ENCODE results near the gene WDPCP. TPM values are rescaled to one million over a fixed set of nuclear protein-coding genes. Genes with fewer than 3 reads are reported as not detected.

The WDPCP gene
- total and polyA plus RNA-seq, 2 donors (not counting 1 experiment from before 2014, with no cell fraction given): 5.6 to 22.8 TPM

DNA sequence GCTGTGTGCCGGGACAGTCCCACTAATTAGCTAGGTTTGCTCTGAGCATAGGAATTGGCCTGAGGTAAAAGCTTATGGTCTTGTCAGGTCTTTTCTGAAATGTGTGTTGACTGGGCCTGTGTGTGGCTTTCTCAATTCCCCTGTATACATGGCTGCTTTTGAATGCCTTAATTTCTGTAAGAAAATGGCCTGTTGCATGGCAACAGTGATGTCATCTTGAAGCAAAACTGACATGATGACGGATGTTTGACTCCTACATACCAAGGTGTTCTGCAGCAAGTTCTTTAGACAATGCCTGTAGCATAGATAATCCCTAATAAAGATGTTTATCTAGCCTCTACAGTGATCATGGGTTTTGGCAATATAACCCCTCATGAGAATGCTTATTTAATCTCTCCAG is 339.1 kb downstream of the WDPCP start:
- H3K4me2 ChIP-seq (replicated peaks; ENCODE audit: low read depth, low read length, poor library complexity, severe bottlenecking): no peak overlapping the region
- H3K27me3 ChIP-seq (replicated peaks in 1 of 4; ENCODE audit: control extremely low read depth in 1 of 4, control insufficient read depth in 3 of 4, insufficient read depth in 4 of 4, low read length in 3 of 4): no peaks in the 10 kb centered on the region
- 100% methylated on average over 1 of the region's 2 CpGs for WGBS (ENCODE audit: insufficient coverage)
- Mint-ChIP-seq H3K9me3 (ENCODE audit: insufficient read depth) (peaks cover 10% of the 10 kb centered on the region), H3K4me3 (no peak overlapping the region), H3K4me1 (no peaks in the 10 kb centered on the region), H3K27me3 (no peaks in the 10 kb centered on the region), H3K27ac (no peak overlapping the region)
- no peaks in the 10 kb centered on the region for H4K20me1 ChIP-seq (ENCODE audit: control insufficient read depth, insufficient read depth, low read length, poor library complexity, severe bottlenecking)
- TF ChIP-seq CTCF (IDR thresholded peaks at IDR 0.05): no peak
- ChIA-PET POLR2A (no interaction called here), CTCF (interaction anchor here (0.8 kb wide), 1 partner anchor 15 kb away, joined by 3 read pairs; no protein-coding TSS in a partner anchor)
- no peak for DNase-seq
- ATAC-seq (ENCODE audit: low read depth): no peak
- no peaks in the 10 kb centered on the region for H3K79me2 ChIP-seq (ENCODE audit: control insufficient read depth, insufficient read depth, low read length)
- no peak overlapping the region for H3K27ac ChIP-seq (ENCODE audit: low read length in 2 of 2)
- no peaks in the 10 kb centered on the region for H3K36me3 ChIP-seq (replicated peaks in 1 of 2; ENCODE audit: control extremely low read depth in 1 of 2, control insufficient read depth in 1 of 2, extremely low read depth in 1 of 2, insufficient read depth in 2 of 2, low read length in 1 of 2)
- H3K9ac ChIP-seq (ENCODE audit: low read length): no peak overlapping the region
- no peak overlapping the region for H3K4me3 ChIP-seq (ENCODE audit: control extremely low read depth in 1 of 5, extremely low read depth in 1 of 5, insufficient read depth in 1 of 5, low read depth in 2 of 5, low read length in 4 of 5)
- intact Hi-C loops (cut with micrococcal nuclease): no loop called here
- no peaks in the 10 kb centered on the region for H3K4me1 ChIP-seq (ENCODE audit: control insufficient read depth in 2 of 2, insufficient read depth in 2 of 2, low read length in 2 of 2)
- no peak overlapping the region for H2AFZ ChIP-seq (ENCODE audit: insufficient read depth, low read depth, low read length, poor library complexity, severe bottlenecking)
- peaks cover 3 to 9% (median 3%) of the 10 kb centered on the region in 3 donors for H3K9me3 ChIP-seq (ENCODE audit: control extremely low read depth in 1 of 3, control insufficient read depth in 2 of 3, insufficient read depth in 1 of 3, low read length in 2 of 3)

DNA sequence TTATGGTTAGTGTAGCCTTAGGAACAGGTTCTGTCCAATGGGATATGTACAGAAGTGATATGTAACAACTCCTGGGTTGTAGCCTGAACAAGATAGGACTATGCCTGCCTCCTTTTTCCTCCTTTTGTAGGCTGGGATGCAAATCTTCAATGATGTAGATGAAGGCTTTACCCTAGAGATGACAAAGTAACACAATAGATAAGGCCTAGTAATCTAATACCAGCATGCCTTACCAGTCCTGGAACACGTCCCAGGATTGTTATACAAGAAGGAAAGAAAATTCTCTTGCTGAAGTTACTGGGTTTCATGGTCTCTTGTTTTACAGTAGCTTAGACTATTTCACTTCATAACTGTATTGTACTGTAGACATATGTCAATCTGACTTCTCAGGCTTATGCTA is 345.5 kb downstream of the WDPCP start:
- no peak overlapping the region for H3K4me3 ChIP-seq (ENCODE audit: control extremely low read depth in 1 of 5, extremely low read depth in 1 of 5, insufficient read depth in 1 of 5, low read depth in 2 of 5, low read length in 4 of 5)
- no CpG with 5 or more reads among the region's 1 CpG for WGBS (ENCODE audit: insufficient coverage)
- intact Hi-C loops (cut with micrococcal nuclease): no loop called here

More for the DNA sequence above, 345.5 kb downstream of the WDPCP start:
- H3K4me3 Mint-ChIP-seq: no peak overlapping the region
- ATAC-seq (ENCODE audit: low read depth) (no peak), DNase-seq (no peak)
- Histone ChIP-seq H3K27me3 (replicated peaks in 1 of 4; ENCODE audit: control extremely low read depth in 1 of 4, control insufficient read depth in 3 of 4, insufficient read depth in 4 of 4, low read length in 3 of 4) (no peaks in the 10 kb centered on the region), H2AFZ (ENCODE audit: insufficient read depth, low read depth, low read length, poor library complexity, severe bottlenecking) (no peak overlapping the region), H4K20me1 (ENCODE audit: control insufficient read depth, insufficient read depth, low read length, poor library complexity, severe bottlenecking) (no peaks in the 10 kb centered on the region), H3K4me1 (ENCODE audit: control insufficient read depth in 2 of 2, insufficient read depth in 2 of 2, low read length in 2 of 2) (no peaks in the 10 kb centered on the region), H3K9me3 (ENCODE audit: control extremely low read depth in 1 of 3, control insufficient read depth in 2 of 3, insufficient read depth in 1 of 3, low read length in 2 of 3) (peaks cover 0 to 2% (median 0%) of the 10 kb centered on the region in 3 donors), H3K79me2 (ENCODE audit: control insufficient read depth, insufficient read depth, low read length) (no peaks in the 10 kb centered on the region), H3K9ac (ENCODE audit: low read length) (no peak overlapping the region), H3K36me3 (replicated peaks in 1 of 2; ENCODE audit: control extremely low read depth in 1 of 2, control insufficient read depth in 1 of 2, extremely low read depth in 1 of 2, insufficient read depth in 2 of 2, low read length in 1 of 2) (no peaks in the 10 kb centered on the region), H3K4me2 (replicated peaks; ENCODE audit: low read depth, low read length, poor library complexity, severe bottlenecking) (no peak overlapping the region), H3K27ac (ENCODE audit: low read length in 2 of 2) (no peak overlapping the region)
- no peaks in the 10 kb centered on the region for H3K27me3 Mint-ChIP-seq
- H3K9me3 Mint-ChIP-seq (ENCODE audit: insufficient read depth): no peaks in the 10 kb centered on the region
- TF ChIP-seq CTCF (IDR thresholded peaks at IDR 0.05) (no peak), EZH2 (IDR thresholded peaks at IDR 0.05; ENCODE audit: borderline replicate concordance, insufficient read depth, low read depth, low read length, poor library complexity, severe bottlenecking) (no peak)
- POLR2A ChIA-PET: no interaction called here
- no peaks in the 10 kb centered on the region for H3K4me1 Mint-ChIP-seq
- no peak overlapping the region for H3K27ac Mint-ChIP-seq
- CTCF ChIA-PET: no interaction called here

All from B cell (primary cell).